CD4-positive, CD25-positive, alpha-beta regulatory T cell (primary cell): ENCODE results near the gene TUBB4B. TPM values are rescaled to one million over a fixed set of nuclear protein-coding genes. Genes with fewer than 3 reads are reported as not detected.

Source experiments
- polyA plus RNA-seq, 4 donors: library from polyadenylated mRNA; unstranded; fragments of 300-500 nt; fragmentation: Illumina TruSeq; gene quantifications; one replicate each; pipeline ENCODE4 v1.2.3, GENCODE V29; 2021
- total RNA-seq: library from RNA; stranded (reverse); gene quantifications from one replicate; pipeline ENCODE4 v1.2.3, GENCODE V29; 2022

The TUBB4B gene
- total and polyA plus RNA-seq, 5 donors from 2014 or later, result 56.7 to 100 (median 72.9) TPM

Other genes starting within 250 kb of the TUBB4B start
- 83.3 TPM for gene PAXX, start 248.9 kb upstream of the TUBB4B start, total RNA-seq
- 10 to 100 TPM; 46.7 to 67.5 (median 66.0) TPM for gene PAXX, start 248.9 kb upstream of the TUBB4B start, polyA plus RNA-seq
- 1.0 TPM for gene CLIC3, start 244.7 kb upstream of the TUBB4B start, total RNA-seq
- gene CLIC3, start 244.7 kb upstream of the TUBB4B start, polyA plus RNA-seq, result 1 to 10 TPM in 3 of 4 donors, under 1 TPM in 1; 0.38 to 4.5 (median 2.9) TPM
- gene ABCA2, start 213.1 kb upstream of the TUBB4B start, total RNA-seq, result 135 TPM
- 1 to 10 TPM; 3.8 to 4.5 (median 4.3) TPM for gene ABCA2, start 213.1 kb upstream of the TUBB4B start, polyA plus RNA-seq
- gene FUT7, start 209.2 kb upstream of the TUBB4B start, total RNA-seq, result 15.2 TPM
- 10 to 100 TPM; 31.8 to 79.0 (median 42.9) TPM for gene FUT7, start 209.2 kb upstream of the TUBB4B start, polyA plus RNA-seq
- 106 TPM for gene NPDC1, start 195.1 kb upstream of the TUBB4B start, total RNA-seq
- gene NPDC1, start 195.1 kb upstream of the TUBB4B start, polyA plus RNA-seq, result 10 to 100 TPM in 2 of 4 donors, 1 to 10 TPM in 2; 4.2 to 15.3 (median 9.2) TPM
- not detected for gene ENTPD2, start 187.2 kb upstream of the TUBB4B start, total RNA-seq
- gene ENTPD2, start 187.2 kb upstream of the TUBB4B start, polyA plus RNA-seq, result not detected
- 1.2 TPM for gene SAPCD2, start 170.7 kb upstream of the TUBB4B start, total RNA-seq
- under 1 TPM; 0.09 to 0.62 (median 0.18) TPM for gene SAPCD2, start 170.7 kb upstream of the TUBB4B start, polyA plus RNA-seq
- 14.8 TPM for gene UAP1L1, start 163.8 kb upstream of the TUBB4B start, total RNA-seq
- gene UAP1L1, start 163.8 kb upstream of the TUBB4B start, polyA plus RNA-seq, result 1 to 10 TPM; 1.3 to 3.6 (median 1.7) TPM
- gene MAN1B1, start 154.3 kb upstream of the TUBB4B start, total RNA-seq, result 71.3 TPM
- gene MAN1B1, start 154.3 kb upstream of the TUBB4B start, polyA plus RNA-seq, result 10 to 100 TPM; 42.1 to 53.5 (median 45.7) TPM
- gene DPP7, start 126.6 kb upstream of the TUBB4B start, total RNA-seq, result 343 TPM
- 100 to 1,000 TPM; 119 to 164 (median 153) TPM for gene DPP7, start 126.6 kb upstream of the TUBB4B start, polyA plus RNA-seq
- gene GRIN1, start 102.1 kb upstream of the TUBB4B start, total RNA-seq, result not detected
- gene GRIN1, start 102.1 kb upstream of the TUBB4B start, polyA plus RNA-seq, result not detected
- gene LRRC26, start 71.2 kb upstream of the TUBB4B start, total RNA-seq, result not detected
- gene LRRC26, start 71.2 kb upstream of the TUBB4B start, polyA plus RNA-seq, result not detected
- gene TMEM210, start 69.2 kb upstream of the TUBB4B start, total RNA-seq, result not detected
- gene TMEM210, start 69.2 kb upstream of the TUBB4B start, polyA plus RNA-seq, result not detected
- 127 TPM for gene ANAPC2, start 52.7 kb upstream of the TUBB4B start, total RNA-seq
- 1 to 10 TPM; 7.5 to 8.7 (median 8.0) TPM for gene ANAPC2, start 52.7 kb upstream of the TUBB4B start, polyA plus RNA-seq
- 54.3 TPM for gene SSNA1, start 52.6 kb upstream of the TUBB4B start, total RNA-seq
- 100 to 1,000 TPM; 112 to 150 (median 130) TPM for gene SSNA1, start 52.6 kb upstream of the TUBB4B start, polyA plus RNA-seq
- 5.9 TPM for gene TPRN, start 40.5 kb upstream of the TUBB4B start, total RNA-seq
- under 1 TPM; 0.27 to 0.91 (median 0.43) TPM for gene TPRN, start 40.5 kb upstream of the TUBB4B start, polyA plus RNA-seq
- gene TMEM203, start 35.6 kb upstream of the TUBB4B start, total RNA-seq, result 20.7 TPM
- gene TMEM203, start 35.6 kb upstream of the TUBB4B start, polyA plus RNA-seq, result 100 to 1,000 TPM; 116 to 148 (median 132) TPM
- 30.0 TPM for gene NDOR1, start 35.6 kb upstream of the TUBB4B start, total RNA-seq
- 1 to 10 TPM; 3.9 to 7.6 (median 5.0) TPM for gene NDOR1, start 35.6 kb upstream of the TUBB4B start, polyA plus RNA-seq
- gene RNF208, start 19.0 kb upstream of the TUBB4B start, total RNA-seq, result 1.2 TPM
- not detected for gene RNF208, start 19.0 kb upstream of the TUBB4B start, polyA plus RNA-seq
- not detected for gene CYSRT1, start 16.1 kb upstream of the TUBB4B start, total RNA-seq
- gene CYSRT1, start 16.1 kb upstream of the TUBB4B start, polyA plus RNA-seq, result not detected
- not detected for gene RNF224, start 13.8 kb upstream of the TUBB4B start, total RNA-seq
- gene RNF224, start 13.8 kb upstream of the TUBB4B start, polyA plus RNA-seq, result not detected
- gene SLC34A3, start 10.4 kb upstream of the TUBB4B start, total RNA-seq, result not detected
- gene SLC34A3, start 10.4 kb upstream of the TUBB4B start, polyA plus RNA-seq, result not detected
- gene STPG3, start 10.0 kb downstream of the TUBB4B start, total RNA-seq, result not detected
- gene STPG3, start 10.0 kb downstream of the TUBB4B start, polyA plus RNA-seq, result not detected
- gene NELFB, start 14.0 kb downstream of the TUBB4B start, total RNA-seq, result 46.4 TPM
- 10 to 100 TPM; 22.3 to 27.1 (median 23.7) TPM for gene NELFB, start 14.0 kb downstream of the TUBB4B start, polyA plus RNA-seq
- 6.1 TPM for gene TOR4A, start 36.4 kb downstream of the TUBB4B start, total RNA-seq
- gene TOR4A, start 36.4 kb downstream of the TUBB4B start, polyA plus RNA-seq, result 1 to 10 TPM; 2.6 to 4.2 (median 3.5) TPM
- gene NRARP, start 61.0 kb downstream of the TUBB4B start, total RNA-seq, result 1.6 TPM
- gene NRARP, start 61.0 kb downstream of the TUBB4B start, polyA plus RNA-seq, result not detected
- gene EXD3, start 181.9 kb downstream of the TUBB4B start, total RNA-seq, result 27.3 TPM
- 1 to 10 TPM; 4.7 to 7.2 (median 5.7) TPM for gene EXD3, start 181.9 kb downstream of the TUBB4B start, polyA plus RNA-seq
- gene NOXA1, start 182.1 kb downstream of the TUBB4B start, total RNA-seq, result 3.8 TPM
- gene NOXA1, start 182.1 kb downstream of the TUBB4B start, polyA plus RNA-seq, result 1 to 10 TPM in 2 of 4 donors, under 1 TPM in 2; 0.83 to 3.3 (median 1.4) TPM
- not detected for gene ENTPD8, start 200.1 kb downstream of the TUBB4B start, total RNA-seq
- not detected for gene ENTPD8, start 200.1 kb downstream of the TUBB4B start, polyA plus RNA-seq
- 109 TPM for gene NSMF, start 218.0 kb downstream of the TUBB4B start, total RNA-seq
- gene NSMF, start 218.0 kb downstream of the TUBB4B start, polyA plus RNA-seq, result 10 to 100 TPM in 2 of 4 donors, 1 to 10 TPM in 2; 9.3 to 14.5 (median 11.8) TPM